H1 (cell line): ENCODE results near the gene BTC. TPM values are rescaled to one million over a fixed set of nuclear protein-coding genes. Genes with fewer than 3 reads are reported as not detected.
A peak's percentile ranks its signal among the peaks of the same experiment; 100 is the strongest.

ENCODE experiments used
- CTCF ChIA-PET: fragments of 300-600 bp; sonication (Branson Sonifier 250); formaldehyde crosslinking; loops from one replicate; lab custom pipeline; 2021; ENCODE audit not compliant: partially characterized antibody; lab: Charles Lee
- POLR2A ChIA-PET: fragments of 300-600 bp; sonication (Branson Sonifier 250); formaldehyde crosslinking; loops from one replicate; lab custom pipeline; 2021; ENCODE audit warnings: inconsistent platforms; ENCODE audit not compliant: partially characterized antibody; lab: Charles Lee
- DNase-seq, 2 experiments: peaks; one replicate each; pipeline versions ENCODE4 v3.0.0 to v3.0.0-alpha.2; 2010 to 2022; ENCODE audit warnings: low spot score in 2 of 2, low read depth in 1 of 2, mixed read lengths in 1 of 2
- FAIRE-seq: peaks from 2 replicates; lab custom pipeline; 2011; peaks lifted over from hg19 to GRCh38; lab: Jason Lieb, UNC
- H2AFZ ChIP-seq: 2 replicates; pipeline ENCODE4 v1.8.1; 2012; ENCODE audit warnings: low read length, inconsistent platforms
- H2AK5ac ChIP-seq: 2 replicates; pipeline ENCODE4 v1.6.1; 2013; ENCODE audit warnings: low read depth, low read length
- H2BK120ac ChIP-seq: replicated peaks from 2 replicates; pipeline ENCODE3; 2013; ENCODE audit warnings: low read depth, low read length, inconsistent platforms
- H2BK12ac ChIP-seq: 2 replicates; pipeline ENCODE4 v1.6.1; 2013; ENCODE audit warnings: low read depth, low read length
- H2BK15ac ChIP-seq: 2 replicates; pipeline ENCODE4 v1.6.1; 2013; ENCODE audit warnings: low read length
- H2BK20ac ChIP-seq: 2 replicates; pipeline ENCODE4 v1.6.1; 2013; ENCODE audit warnings: low read length
- H2BK5ac ChIP-seq: 2 replicates; pipeline ENCODE4 v1.6.1; 2013; ENCODE audit warnings: low read depth, low read length
- H3K14ac ChIP-seq: 2 replicates; pipeline ENCODE4 v1.6.1; 2013; ENCODE audit warnings: inconsistent platforms; ENCODE audit not compliant: insufficient read length
- H3K18ac ChIP-seq: 2 replicates; pipeline ENCODE4 v1.6.1; 2013; ENCODE audit warnings: low read length; ENCODE audit errors: extremely low read depth
- H3K23ac ChIP-seq: 2 replicates; pipeline ENCODE4 v1.6.1; 2013; ENCODE audit warnings: inconsistent platforms; ENCODE audit not compliant: insufficient read length
- H3K23me2 ChIP-seq: 2 replicates; pipeline ENCODE4 v1.6.1; 2013; ENCODE audit warnings: low read depth, low read length
- H3K27ac ChIP-seq: 2 replicates; pipeline ENCODE4 v1.6.1; 2011; ENCODE audit warnings: low read depth, low read length, inconsistent platforms
- H3K27me3 ChIP-seq, 4 experiments: replicated peaks in 1 of 4; 1 replicate in 1 of 4; 2 replicates in 3 of 4; pipeline versions ENCODE4 v1.6.1 to v1.8.1; 2011 to 2013; ENCODE audit warnings: low read length in 3 of 4, mild to moderate bottlenecking in 3 of 4, inconsistent platforms in 2 of 4, mixed read lengths in 2 of 4, moderate library complexity in 1 of 4; ENCODE audit not compliant: control insufficient read depth in 3 of 4, insufficient read depth in 3 of 4; ENCODE audit errors: extremely low read depth in 1 of 4
- H3K36me3 ChIP-seq, 4 experiments: 2 replicates each; pipeline versions ENCODE4 v1.6.1 to v1.8.1; 2011 to 2013; ENCODE audit warnings: mild to moderate bottlenecking in 4 of 4, low read length in 3 of 4, moderate library complexity in 2 of 4, control low read depth in 1 of 4, inconsistent platforms in 1 of 4; ENCODE audit not compliant: insufficient read depth in 4 of 4, control insufficient read depth in 2 of 4
- H3K4ac ChIP-seq: replicated peaks from 2 replicates; pipeline ENCODE3; 2013; ENCODE audit warnings: low read length, low read depth, mixed read lengths, inconsistent platforms; ENCODE audit not compliant: insufficient read length
- H3K4me1 ChIP-seq, 4 experiments: replicated peaks in 1 of 4; 1 replicate in 1 of 4; 2 replicates in 3 of 4; pipeline versions ENCODE4 v1.6.1 to v1.8.1; 2011 to 2013; ENCODE audit warnings: low read length in 3 of 4, inconsistent platforms in 2 of 4, mixed read lengths in 1 of 4; ENCODE audit not compliant: insufficient read depth in 4 of 4, control insufficient read depth in 3 of 4
- H3K4me2 ChIP-seq, 2 experiments: 2 replicates each; pipeline versions ENCODE4 v1.6.1 to v1.8.1; 2011 to 2013; ENCODE audit warnings: low read depth in 2 of 2, low read length in 2 of 2, control low read depth in 1 of 2, inconsistent platforms in 1 of 2, mild to moderate bottlenecking in 1 of 2; ENCODE audit not compliant: insufficient read depth in 1 of 2
- H3K4me3 ChIP-seq, 4 experiments: fragments of 200-600, 300-600 bp in 1 of 4; sonication (generic), shearing (Covaris generic), sonication (Bioruptor Twin) in 1 of 4; 2 replicates each; pipeline versions ENCODE4 v1.5.1 to v1.8.1; 2011 to 2016; ENCODE audit warnings: low read length in 4 of 4, low read depth in 3 of 4, control low read depth in 2 of 4, inconsistent platforms in 2 of 4, mild to moderate bottlenecking in 2 of 4, mixed read lengths in 1 of 4, moderate library complexity in 1 of 4; ENCODE audit not compliant: insufficient read depth in 2 of 4; ENCODE audit errors: extremely low read depth in 1 of 4
- H3K56ac ChIP-seq: replicated peaks from 2 replicates; pipeline ENCODE3; 2013; ENCODE audit warnings: low read depth, mild to moderate bottlenecking, mixed read lengths, low read length, inconsistent platforms; ENCODE audit not compliant: insufficient read length
- H3K79me1 ChIP-seq: 2 replicates; pipeline ENCODE4 v1.6.1; 2013; ENCODE audit warnings: low read depth, low read length, control low read depth
- H3K79me2 ChIP-seq, 2 experiments: 2 replicates each; pipeline versions ENCODE4 v1.6.1 to v1.8.1; 2012 to 2013; ENCODE audit warnings: low read length in 2 of 2, mild to moderate bottlenecking in 2 of 2, inconsistent platforms in 1 of 2; ENCODE audit not compliant: insufficient read depth in 2 of 2, control insufficient read depth in 1 of 2
- H3K9ac ChIP-seq, 4 experiments: replicated peaks in 1 of 4; 1 replicate in 1 of 4; 2 replicates in 3 of 4; pipeline versions ENCODE4 v1.6.1 to v1.8.1; 2011 to 2013; ENCODE audit warnings: low read depth in 3 of 4, low read length in 3 of 4, control low read depth in 2 of 4, mild to moderate bottlenecking in 2 of 4, moderate library complexity in 2 of 4, inconsistent platforms in 1 of 4; ENCODE audit errors: extremely low read depth in 1 of 4
- H3K9me3 ChIP-seq, 2 experiments: 2 replicates each; pipeline versions ENCODE4 v1.6.1 to v1.8.1; 2012 to 2013; ENCODE audit warnings: mild to moderate bottlenecking in 2 of 2, moderate library complexity in 2 of 2, control low read depth in 1 of 2, inconsistent platforms in 1 of 2, low read depth in 1 of 2, low read length in 1 of 2, mixed read lengths in 1 of 2; ENCODE audit not compliant: insufficient read depth in 2 of 2
- H4K20me1 ChIP-seq, 2 experiments: replicated peaks in 1 of 2; 2 replicates each; pipeline versions ENCODE3 to v1.8.1; 2011 to 2013; ENCODE audit warnings: inconsistent platforms in 2 of 2, low read length in 2 of 2, mild to moderate bottlenecking in 1 of 2; ENCODE audit not compliant: insufficient read depth in 2 of 2, control insufficient read depth in 1 of 2
- H4K5ac ChIP-seq: 2 replicates; pipeline ENCODE4 v1.6.1; 2013; ENCODE audit warnings: low read length, low read depth, mixed read lengths, inconsistent platforms; ENCODE audit not compliant: insufficient read length
- H4K8ac ChIP-seq: 2 replicates; pipeline ENCODE4 v1.8.0; 2013; ENCODE audit warnings: mild to moderate bottlenecking, moderate library complexity, low read length, inconsistent platforms; ENCODE audit not compliant: insufficient read depth; ENCODE audit errors: extremely low read depth
- H4K91ac ChIP-seq: replicated peaks from 2 replicates; pipeline ENCODE3; 2013; ENCODE audit warnings: low read length, mixed read lengths, inconsistent platforms; ENCODE audit not compliant: insufficient read length
- NRF1 ChIP-seq: IDR thresholded peaks from 2 replicates; pipeline ENCODE4 v1.6.1; 2011; ENCODE audit warnings: mild to moderate bottlenecking, low read depth, low read length, improper control_type of control experiment
- SIN3A ChIP-seq, 2 experiments: IDR thresholded peaks in 1 of 2; conservative IDR thresholded peaks in 1 of 2; 2 replicates each; pipeline ENCODE4 v1.6.1; 2011 to 2012; ENCODE audit warnings: low read length in 2 of 2, improper control_type of control experiment in 1 of 2, low read depth in 1 of 2, mild to moderate bottlenecking in 1 of 2
- SRF ChIP-seq: IDR thresholded peaks from 2 replicates; pipeline ENCODE4 v1.6.1; 2011; ENCODE audit warnings: mild to moderate bottlenecking, low read depth, low read length, moderate library complexity
- SUZ12 ChIP-seq: fragments of 200-600 bp; sonication (generic); IDR thresholded peaks from 2 replicates; pipeline ENCODE4 v1.6.1; 2012; ENCODE audit warnings: mild to moderate bottlenecking, inconsistent platforms, low read length, moderate library complexity, mixed read lengths
- WGBS, 2 experiments: shearing (Covaris generic) in 1 of 2; methylation state at CpG; one replicate each; pipeline versions ENCODE4 v1.1.6 to v1.1.7; 2013 to 2015; ENCODE audit warnings: low lambda C conversion rate in 2 of 2, mixed read lengths in 2 of 2, inconsistent platforms in 1 of 2, low coverage in 1 of 2, missing lambda C conversion rate in 1 of 2; ENCODE audit not compliant: insufficient replicate concordance in 2 of 2, insufficient coverage in 1 of 2, insufficient read length in 1 of 2; ENCODE audit errors: extremely low coverage in 1 of 2, missing lambda C conversion rate in 1 of 2; 5-methylcytosine and 5-hydroxymethylcytosine counted together
- long read RNA-seq, 2 experiments: library from RNA in 1 of 2; library from capped mRNA in 1 of 2; stranded (forward); transcript quantifications; one replicate each; pipeline ENCODE4 v2.0.0, GENCODE V29; 2021; ENCODE audit warnings: inconsistent platforms in 1 of 2
- polyA minus RNA-seq, 3 experiments: library from RNA; depleted of rRNA, polyadenylated mRNA; stranded (reverse); fragments of >200 nt; gene quantifications; 1 replicate in 2 of 3; 2 replicates in 1 of 3; pipeline ENCODE4 v1.2.3, GENCODE V29; 2011
- polyA plus RNA-seq, 7 experiments: library from polyadenylated mRNA; depleted of rRNA in 3 of 7; stranded (reverse) in 5 of 7; unstranded in 2 of 7; fragments of >200 nt in 5 of 7; fragments of 200-250 nt in 2 of 7; gene quantifications; 1 replicate in 5 of 7; 2 replicates in 1 of 7; 4 replicates in 1 of 7; pipeline versions ENCODE4 v1.2.1 to v1.2.3, GENCODE V29; 2011 to 2013; ENCODE audit warnings: missing spikeins in 2 of 7, mixed read lengths in 2 of 7
- total RNA-seq: library from RNA; stranded (reverse); fragmentation: NEBNext Ultra II Directional; extraction: Animal tissue kit (Norgen Biotek cat#: 25700); gene quantifications from 2 replicates; pipeline ENCODE4 v1.2.1, GENCODE V29; 2021
- TF ChIP-seq, protein P1 (sequence below), 3 experiments: IDR thresholded peaks; 1 replicate in 2 of 3; 2 replicates in 1 of 3; pipeline versions ENCODE4 v1.5.1 to v1.6.1; 2011; ENCODE audit warnings: low read length in 3 of 3, mild to moderate bottlenecking in 3 of 3, inconsistent platforms in 2 of 3, low read depth in 1 of 3, moderate library complexity in 1 of 3; ENCODE audit not compliant: insufficient read depth in 1 of 3; ENCODE audit errors: control extremely low read depth in 1 of 3

The BTC gene, protein sequence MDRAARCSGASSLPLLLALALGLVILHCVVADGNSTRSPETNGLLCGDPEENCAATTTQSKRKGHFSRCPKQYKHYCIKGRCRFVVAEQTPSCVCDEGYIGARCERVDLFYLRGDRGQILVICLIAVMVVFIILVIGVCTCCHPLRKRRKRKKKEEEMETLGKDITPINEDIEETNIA
- 0.11 TPM in 1 of 2 replicates, not detected in the other for total RNA-seq
- polyA plus RNA-seq (2011; rRNA removed): 0.08 and 0.09 TPM in 2 replicates
- polyA plus RNA-seq (2011; cell fraction: cytosol; rRNA removed): 0.12 TPM
- 0.04 TPM for polyA plus RNA-seq (2011; cell fraction: nucleus; rRNA removed)
- polyA plus RNA-seq (2012, experiment 1 of 2): 0.05 to 0.25 TPM (median 0.11 TPM) in 3 of 4 replicates, not detected in the other
- not detected for polyA plus RNA-seq (2012, experiment 2 of 2)
- polyA plus RNA-seq (2013, experiment 1 of 2): 0.10 TPM
- 0.17 TPM for polyA plus RNA-seq (2013, experiment 2 of 2)
- 0.05 TPM in 1 of 2 replicates, not detected in the other for polyA minus RNA-seq (2011; rRNA and poly(A)+ RNA removed)
- not detected for polyA minus RNA-seq (2011; cell fraction: cytosol; rRNA and poly(A)+ RNA removed)
- polyA minus RNA-seq (2011; cell fraction: nucleus; rRNA and poly(A)+ RNA removed): not detected
- long read RNA-seq, experiment 1: 0 reads
- long read RNA-seq, experiment 2: 0 reads

DNA sequence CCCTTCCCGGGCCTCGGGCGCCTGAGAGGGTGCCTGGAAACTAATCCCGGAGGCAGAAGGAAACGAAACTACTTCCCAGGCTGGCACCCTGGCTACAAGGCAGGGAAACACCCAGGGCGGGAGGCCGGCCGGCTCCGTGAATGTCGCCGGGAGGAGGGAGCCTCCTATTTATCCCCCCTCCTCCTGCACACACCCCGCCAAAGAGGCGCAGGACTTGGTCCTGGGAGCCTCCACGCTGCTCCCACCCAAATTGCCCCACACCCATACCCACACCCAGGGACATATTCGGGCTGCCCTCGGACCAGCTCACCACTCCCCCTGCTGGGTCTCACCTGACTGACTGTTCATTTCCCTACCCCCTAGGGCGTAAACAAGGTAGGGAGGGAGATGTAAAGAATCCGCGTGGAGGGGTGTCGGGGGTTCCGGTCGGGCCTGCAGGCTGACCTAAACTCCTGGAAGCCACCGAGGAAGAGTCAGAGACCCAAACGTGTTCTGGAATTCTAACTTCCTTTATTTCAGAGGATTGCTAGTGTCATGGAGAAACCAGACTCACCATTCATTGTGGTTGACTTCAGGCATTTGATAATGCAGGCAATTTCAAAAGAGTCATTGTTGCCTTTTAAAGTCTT is at the start of gene BTC:
BTC (minus strand) TSS at position 142 of the 629 bp plus-strand sequence. CDS start 198 bp downstream, outside the sequence.
- Histone ChIP-seq H2BK5ac (no peak within 1 kb of the TSS; the same call in 1 of the 2 replicates), H3K27ac (no peak within 1 kb of the TSS), H3K79me2 (no peaks in the 10 kb centered on the region), H3K23ac (no peak within 1 kb of the TSS), H3K79me1 (no peaks in the 10 kb centered on the region), H3K23me2 (peaks cover 10% of the 10 kb centered on the region; the same call in 1 of the 2 replicates), H3K14ac (no peak within 1 kb of the TSS), H3K4me2 (peak within 1 kb of the TSS; percentile 72 to 78), H3K36me3 (no peaks in the 10 kb centered on the region), H2BK120ac (no peak within 1 kb of the TSS), H3K4me3 (peak within 1 kb of the TSS; percentile 39 to 74 (median 67)), H4K20me1 (no peaks in the 10 kb centered on the region), H2BK20ac (0 out of 2 replicates have a peak within 1 kb of the TSS, but pooled peaks have one; percentile 10), H3K9me3 (no peaks in the 10 kb centered on the region), H2AFZ (peak within 1 kb of the TSS; percentile 67), H3K4ac (no peak within 1 kb of the TSS), H2BK12ac (peak within 1 kb of the TSS; percentile 14; the same call in 1 of the 2 replicates), H3K4me1 (peaks cover 2 to 9% (median 6%) of the 10 kb centered on the region in 4 experiments), H4K91ac (no peak within 1 kb of the TSS), H3K56ac (no peak within 1 kb of the TSS), H2AK5ac (no peak within 1 kb of the TSS), H4K5ac (no peak within 1 kb of the TSS), H3K18ac (peak within 1 kb of the TSS; percentile 75), H4K8ac (peak within 1 kb of the TSS; percentile 82), H3K27me3 (peaks cover 1 to 20% (median 11%) of the 10 kb centered on the region in 4 experiments; a peak in 6 of 7 replicates), H2BK15ac (peak within 1 kb of the TSS; percentile 83; the same call in 1 of the 2 replicates), H3K9ac (peak within 1 kb of the TSS in 1 of 4 experiments; percentile 13; a peak in 3 of 7 replicates)
- no peak for FAIRE-seq
- 11% methylated on average over 16 of the region's 24 CpGs; no CpG with 5 or more reads in 1 of the 2 experiments for WGBS, 2 experiments
- ChIA-PET POLR2A (no interaction called here), CTCF (interaction anchor here (0.8 to 2.4 kb wide), 19 partner anchors 7 to 495 kb away, joined by 3 to 11 read pairs (median 4); partner anchors contain the start of genes EREG and PARM1)
- peak in 1 of 2 experiments; percentile 60 for DNase-seq
- TF ChIP-seq SIN3A (conservative IDR thresholded peaks at IDR 0.05 in 1 of 2, IDR thresholded peaks at IDR 0.05 in 1 of 2; ENCODE audit: low read depth in 1 of 2, low read length in 2 of 2): no peak
- TF ChIP-seq NRF1: no peak
- TF ChIP-seq, protein P1, sequence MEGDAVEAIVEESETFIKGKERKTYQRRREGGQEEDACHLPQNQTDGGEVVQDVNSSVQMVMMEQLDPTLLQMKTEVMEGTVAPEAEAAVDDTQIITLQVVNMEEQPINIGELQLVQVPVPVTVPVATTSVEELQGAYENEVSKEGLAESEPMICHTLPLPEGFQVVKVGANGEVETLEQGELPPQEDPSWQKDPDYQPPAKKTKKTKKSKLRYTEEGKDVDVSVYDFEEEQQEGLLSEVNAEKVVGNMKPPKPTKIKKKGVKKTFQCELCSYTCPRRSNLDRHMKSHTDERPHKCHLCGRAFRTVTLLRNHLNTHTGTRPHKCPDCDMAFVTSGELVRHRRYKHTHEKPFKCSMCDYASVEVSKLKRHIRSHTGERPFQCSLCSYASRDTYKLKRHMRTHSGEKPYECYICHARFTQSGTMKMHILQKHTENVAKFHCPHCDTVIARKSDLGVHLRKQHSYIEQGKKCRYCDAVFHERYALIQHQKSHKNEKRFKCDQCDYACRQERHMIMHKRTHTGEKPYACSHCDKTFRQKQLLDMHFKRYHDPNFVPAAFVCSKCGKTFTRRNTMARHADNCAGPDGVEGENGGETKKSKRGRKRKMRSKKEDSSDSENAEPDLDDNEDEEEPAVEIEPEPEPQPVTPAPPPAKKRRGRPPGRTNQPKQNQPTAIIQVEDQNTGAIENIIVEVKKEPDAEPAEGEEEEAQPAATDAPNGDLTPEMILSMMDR (IDR thresholded peaks at IDR 0.05; ENCODE audit: control extremely low read depth in 1 of 3, insufficient read depth in 1 of 3, low read depth in 1 of 3, low read length in 3 of 3): peak; percentile 33 to 55 (median 39); a peak in 3 of 4 replicates
- no peak for TF ChIP-seq SRF
- no peak for TF ChIP-seq SUZ12
